Ectodermal cell (in vitro differentiated cells): ENCODE results near the gene NRAP.

Source experiments
- H3K27ac ChIP-seq: 2 replicates; pipeline ENCODE4 v1.7.0; 2013; ENCODE audit warnings: mild to moderate bottlenecking, low read depth, low read length; ENCODE audit not compliant: insufficient read depth, poor library complexity, severe bottlenecking
- H3K27me3 ChIP-seq: 2 replicates; pipeline ENCODE4 v1.7.0; 2013; ENCODE audit warnings: mild to moderate bottlenecking, low read length; ENCODE audit not compliant: insufficient read depth, control insufficient read depth, poor library complexity, severe bottlenecking
- H3K36me3 ChIP-seq: one replicate; pipeline ENCODE4 v1.7.0; 2013; ENCODE audit warnings: low read length; ENCODE audit not compliant: control insufficient read depth, insufficient read depth
- H3K4me1 ChIP-seq: one replicate; pipeline ENCODE4 v1.7.0; 2013; ENCODE audit warnings: low read length; ENCODE audit not compliant: control insufficient read depth, insufficient read depth
- H3K4me3 ChIP-seq: 2 replicates; pipeline ENCODE4 v1.7.0; 2013; ENCODE audit warnings: low read depth, low read length, control low read depth; ENCODE audit not compliant: insufficient read depth
- H3K9me3 ChIP-seq: 2 replicates; pipeline ENCODE4 v1.7.0; 2013; ENCODE audit warnings: mild to moderate bottlenecking, low read length, moderate library complexity; ENCODE audit not compliant: control insufficient read depth
- WGBS, 2 experiments: methylation state at CpG; one replicate each; pipeline ENCODE4 v1.1.7; 2013; ENCODE audit warnings: missing lambda C conversion rate in 2 of 2; 5-methylcytosine and 5-hydroxymethylcytosine counted together

Gene NRAP

GRCh38 chr10:113681533-113682470, 18.0 kb upstream of the NRAP start:
- Histone ChIP-seq H3K27ac (no peak overlapping the region), H3K4me3 (no peak overlapping the region)
- 89 to 93% methylated on average over 5 of the region's 5 CpGs for WGBS, 2 experiments

DNA sequence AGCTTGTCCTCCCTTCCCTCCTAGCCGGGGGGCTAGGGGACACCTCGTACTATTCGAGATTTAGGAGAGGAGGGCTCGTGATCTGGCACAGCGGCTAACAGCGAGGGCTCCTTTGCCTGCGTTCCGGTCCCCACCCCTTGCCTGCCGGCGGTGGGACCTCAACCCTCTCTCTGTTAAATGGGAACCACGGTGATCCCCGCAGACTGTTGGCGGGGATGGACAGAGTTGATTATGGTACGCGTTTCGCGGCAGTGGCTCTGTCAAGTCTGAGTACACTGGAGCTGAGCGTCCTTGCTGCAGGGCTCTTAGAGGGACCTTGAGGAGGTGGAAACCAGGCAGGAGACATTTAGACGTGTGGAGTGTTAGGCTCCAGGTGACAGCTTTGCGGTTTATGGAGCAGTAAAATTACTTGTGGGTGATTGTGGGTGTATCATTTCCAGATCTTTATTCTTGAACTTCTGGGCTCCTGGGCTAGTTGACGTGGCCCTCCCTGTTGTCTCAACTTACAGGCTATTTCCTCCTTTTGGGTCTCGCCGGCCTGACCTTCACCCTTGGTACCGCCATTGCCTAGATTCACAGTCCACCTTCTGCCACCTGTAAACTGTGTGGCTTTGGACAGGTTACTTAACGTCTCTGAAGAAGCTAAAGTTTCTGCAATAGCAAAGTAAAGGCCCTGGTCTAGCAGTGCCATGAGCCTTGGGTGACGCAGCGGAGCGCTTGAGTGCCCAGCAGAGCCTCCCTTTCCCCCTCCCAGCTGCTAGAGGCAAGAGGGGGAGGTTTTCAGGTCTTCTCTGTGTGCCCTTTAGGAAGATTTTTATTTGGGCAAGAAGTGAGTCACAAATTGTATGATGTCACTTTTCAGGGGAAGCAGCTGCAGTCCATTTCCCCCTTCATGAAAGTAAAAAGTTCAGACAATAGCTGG, 16.6 kb upstream of the NRAP start:
- Histone ChIP-seq H3K27me3 (peaks cover 4% of the 10 kb centered on the region), H3K36me3 (no peaks in the 10 kb centered on the region), H3K27ac (peak overlapping the region; percentile 73), H3K4me1 (no peaks in the 10 kb centered on the region), H3K4me3 (peak overlapping the region; percentile 92), H3K9me3 (no peaks in the 10 kb centered on the region)
- 15 to 16% methylated on average over 28 of the region's 28 CpGs for WGBS, 2 experiments

More at GRCh38 chr10:113681533-113682470, 18.0 kb upstream of the NRAP start:
- Histone ChIP-seq H3K4me1 (no peaks in the 10 kb centered on the region), H3K36me3 (no peaks in the 10 kb centered on the region), H3K9me3 (no peaks in the 10 kb centered on the region), H3K27me3 (peaks cover 4% of the 10 kb centered on the region)

DNA sequence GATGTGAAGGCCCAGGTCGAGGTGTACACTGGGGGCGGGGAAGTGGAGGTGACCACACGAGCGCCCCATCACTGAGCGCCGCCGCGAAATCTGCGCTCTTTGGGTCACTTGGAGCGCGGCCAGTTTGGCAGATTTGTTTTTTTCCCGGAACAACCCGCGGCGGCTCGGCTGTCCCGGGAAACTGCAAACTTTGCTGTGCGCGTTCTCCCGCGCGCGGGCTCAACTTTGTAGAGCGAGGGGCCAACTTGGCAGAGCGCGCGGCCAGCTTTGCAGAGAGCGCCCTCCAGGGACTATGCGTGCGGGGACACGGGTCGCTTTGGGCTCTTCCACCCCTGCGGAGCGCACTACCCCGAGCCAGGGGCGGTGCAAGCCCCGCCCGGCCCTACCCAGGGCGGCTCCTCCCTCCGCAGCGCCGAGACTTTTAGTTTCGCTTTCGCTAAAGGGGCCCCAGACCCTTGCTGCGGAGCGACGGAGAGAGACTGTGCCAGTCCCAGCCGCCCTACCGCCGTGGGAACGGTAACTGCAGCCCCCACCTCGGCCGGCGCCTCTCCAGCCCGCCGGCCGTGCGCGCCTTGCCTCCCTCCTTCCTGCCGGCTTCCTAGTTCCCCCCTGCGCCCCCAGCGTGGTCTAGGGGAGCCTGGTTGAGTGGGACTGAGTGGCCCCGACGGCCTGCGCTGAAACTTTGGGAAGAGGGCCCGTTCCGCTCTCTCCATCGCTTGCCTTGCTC, 15.8 kb upstream of the NRAP start, which contains the start of gene CASP7:
Gene CASP7 (plus strand): TSS at position 450 of the 727 bp plus-strand sequence. CDS start 17,582 bp downstream, outside the sequence.
- Histone ChIP-seq H3K27ac (peak within 1 kb of the TSS; percentile 73), H3K9me3 (no peaks in the 10 kb centered on the region), H3K4me3 (peak within 1 kb of the TSS; percentile 92), H3K4me1 (no peaks in the 10 kb centered on the region), H3K27me3 (peaks cover 4% of the 10 kb centered on the region), H3K36me3 (no peaks in the 10 kb centered on the region)
- 0% methylated on average over 68 of the region's 68 CpGs for WGBS, 2 experiments

- H3K36me3 ChIP-seq, result no peaks in the 10 kb centered on the region
- H3K4me1 ChIP-seq, result no peaks in the 10 kb centered on the region
- no peak overlapping the region for H3K4me3 ChIP-seq
- H3K9me3 ChIP-seq, result no peaks in the 10 kb centered on the region
- H3K27ac ChIP-seq, result no peak overlapping the region
- no peaks in the 10 kb centered on the region for H3K27me3 ChIP-seq
- 64 to 81% methylated on average over 5 of the region's 5 CpGs for WGBS, 2 experiments
Observed at GRCh38 chr10:113666682-113667252, 2.9 kb upstream of the NRAP start.

- Histone ChIP-seq H3K4me1 (no peaks in the 10 kb centered on the region), H3K9me3 (no peaks in the 10 kb centered on the region), H3K27ac (no peak overlapping the region), H3K4me3 (no peak overlapping the region), H3K36me3 (no peaks in the 10 kb centered on the region), H3K27me3 (no peaks in the 10 kb centered on the region)
- WGBS, 2 experiments, result 84 to 85% methylated on average over 6 of the region's 6 CpGs
Observed at GRCh38 chr10:113665806-113666354, 2.0 kb upstream of the NRAP start.

- Histone ChIP-seq H3K4me3 (no peak overlapping the region), H3K27ac (no peak overlapping the region), H3K36me3 (no peaks in the 10 kb centered on the region), H3K4me1 (no peaks in the 10 kb centered on the region), H3K27me3 (no peaks in the 10 kb centered on the region), H3K9me3 (no peaks in the 10 kb centered on the region)
- 81% methylated on average over 4 of the region's 4 CpGs for WGBS, 2 experiments
Observed at GRCh38 chr10:113665352-113665751, 1.5 kb upstream of the NRAP start.

DNA sequence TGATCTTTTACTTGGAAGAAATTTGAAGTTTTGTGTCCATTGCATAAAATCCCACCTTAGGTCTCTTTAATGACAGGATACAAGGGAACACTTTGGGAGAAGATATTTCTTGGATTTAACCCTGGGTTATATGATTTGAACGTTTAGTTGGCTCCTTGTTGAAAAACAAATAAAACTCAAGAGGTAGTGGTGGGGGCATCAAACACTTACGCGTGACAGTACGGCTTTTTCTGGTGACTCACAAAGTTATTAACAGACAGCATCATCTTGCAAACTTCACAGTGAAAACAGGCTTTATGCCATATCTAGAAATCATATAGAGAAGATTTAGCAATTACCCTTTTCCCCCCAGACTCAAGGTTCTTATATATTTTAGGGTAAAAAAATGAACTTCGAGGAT, 699 bp downstream of the NRAP start:
- WGBS, 2 experiments, result 89 to 90% methylated on average over 4 of the region's 5 CpGs
- H3K27me3 ChIP-seq, result no peaks in the 10 kb centered on the region
- no peaks in the 10 kb centered on the region for H3K4me1 ChIP-seq

DNA sequence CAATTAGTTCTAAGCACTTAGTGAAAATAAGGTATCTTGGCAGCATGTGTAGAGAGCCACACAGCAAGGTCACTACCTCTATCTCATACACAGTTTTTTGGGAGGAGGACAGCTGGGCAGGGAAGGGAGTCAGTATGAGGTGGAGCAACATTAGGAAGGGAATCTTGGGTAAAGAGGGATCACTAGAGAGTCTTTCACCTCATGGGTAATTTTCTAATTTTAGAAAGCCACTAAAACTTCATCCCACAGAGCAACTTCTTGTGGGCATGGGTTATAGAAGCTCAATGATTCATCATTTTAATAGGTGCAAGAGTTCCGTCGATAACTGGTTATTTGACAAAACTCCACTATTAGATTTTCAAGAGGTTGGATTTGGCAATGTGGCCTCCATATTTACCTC, 2.5 kb downstream of the NRAP start:
- WGBS, 2 experiments, result 89 to 90% methylated on average over 2 of the region's 2 CpGs
- H3K27ac ChIP-seq, result no peak overlapping the region

More for the DNA sequence above, 699 bp downstream of the NRAP start:
- Histone ChIP-seq H3K9me3 (no peaks in the 10 kb centered on the region), H3K27ac (peak overlapping the region; percentile 5), H3K4me3 (no peak overlapping the region), H3K36me3 (no peaks in the 10 kb centered on the region)

DNA sequence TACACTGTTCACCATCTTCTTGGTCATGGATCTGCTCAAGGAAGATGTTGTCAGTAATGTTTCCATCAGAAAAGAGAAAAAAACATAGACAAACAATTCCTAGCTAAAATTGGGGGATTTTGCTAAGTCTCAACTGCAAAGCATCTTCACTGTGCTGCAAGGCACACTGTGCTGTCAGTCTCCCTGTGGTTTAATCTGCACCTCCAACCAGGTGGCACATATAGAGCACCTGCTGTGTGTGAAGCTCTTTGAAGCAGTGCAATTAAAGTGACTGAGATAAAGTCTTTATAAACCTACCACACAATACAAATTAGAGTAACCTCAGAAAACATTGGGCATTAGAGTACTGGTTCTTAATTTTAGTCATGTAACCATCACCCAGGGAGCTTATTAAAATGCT, 6.3 kb downstream of the NRAP start:
- Histone ChIP-seq H3K4me3 (no peak overlapping the region), H3K27ac (no peak overlapping the region), H3K9me3 (no peaks in the 10 kb centered on the region), H3K36me3 (no peaks in the 10 kb centered on the region), H3K27me3 (no peaks in the 10 kb centered on the region), H3K4me1 (no peaks in the 10 kb centered on the region)

More for the DNA sequence above, 2.5 kb downstream of the NRAP start:
- H3K36me3 ChIP-seq, result no peaks in the 10 kb centered on the region
- H3K27me3 ChIP-seq, result no peaks in the 10 kb centered on the region
- H3K4me3 ChIP-seq, result no peak overlapping the region
- no peaks in the 10 kb centered on the region for H3K9me3 ChIP-seq
- no peaks in the 10 kb centered on the region for H3K4me1 ChIP-seq
